ENCODE data around the gene SLC39A7.
A peak's percentile ranks its signal among the peaks of the same experiment; 100 is the strongest.

Gene SLC39A7

GRCh38 chr6:33243476-33243875, 42.8 kb downstream of the SLC39A7 start:
- no peak for DNase-seq

GRCh38 chr6:33247977-33248642, 47.4 kb downstream of the SLC39A7 start:
- peak; percentile 90 for DNase-seq

- DNase-seq, result peak in 1 of 2 experiments; percentile 59
These were observed 47.9 kb downstream of the SLC39A7 start for GRCh38 chr6:33248643-33248931.

GRCh38 chr6:33248932-33249731, 48.5 kb downstream of the SLC39A7 start:
- DNase-seq, result peak; percentile 99

- DNase-seq, result no peak
These were observed 49.3 kb downstream of the SLC39A7 start for GRCh38 chr6:33249732-33250630.

- no peak for DNase-seq
These were observed 50.1 kb downstream of the SLC39A7 start for GRCh38 chr6:33250731-33251130.

GRCh38 chr6:33251395-33252012, 50.8 kb downstream of the SLC39A7 start:
- DNase-seq, result no peak

- no peak for DNase-seq
These were observed 52.1 kb downstream of the SLC39A7 start for GRCh38 chr6:33252759-33253158.

Measured in Kasumi-1 (cell line).